ENCODE measurements around the gene FBXL17. TPM values are rescaled to one million over a fixed set of nuclear protein-coding genes. Genes with fewer than 3 reads are reported as not detected.
"Not testable (repeated sequence)": the region's sequence is repeated elsewhere in the genome, so short reads cannot be mapped to it uniquely, and the experiment has no call there.

FBXL17 gene
- total RNA-seq, 2 experiments from 2014 or later: 5.0 to 6.0 TPM

- POLR2A ChIA-PET: no interaction called here
- CTCF ChIA-PET: no interaction called here
Measured at GRCh38 chr5:108321341-108321740, 60.6 kb downstream of the FBXL17 start.

- CTCF ChIA-PET: no interaction called here
- POLR2A ChIA-PET: no interaction called here
Measured at GRCh38 chr5:108320231-108320630, 61.7 kb downstream of the FBXL17 start.

DNA sequence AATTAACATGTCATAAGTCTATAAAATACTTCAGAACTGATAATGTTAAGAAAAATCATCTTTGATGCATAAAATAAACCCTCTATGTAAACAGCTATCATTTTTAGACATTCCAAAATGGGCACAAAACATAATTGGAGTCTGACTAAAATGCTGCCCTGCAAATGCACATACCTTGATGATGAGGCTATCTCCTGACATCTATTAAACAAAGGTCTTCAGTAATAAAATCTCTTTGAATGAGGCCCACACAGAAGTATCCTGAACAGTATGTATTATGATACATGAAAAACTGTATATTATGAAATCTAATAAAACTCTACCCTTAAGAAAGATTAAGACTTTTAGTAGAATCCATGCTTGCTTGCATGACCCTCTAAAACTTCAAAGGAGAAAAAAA, 66.1 kb downstream of the FBXL17 start:
- ChIA-PET CTCF (no interaction called here), POLR2A (no interaction called here)

GRCh38 chr5:108312258-108312657, 69.6 kb downstream of the FBXL17 start:
- ChIA-PET POLR2A (no interaction called here), CTCF (no interaction called here)

- ChIA-PET CTCF (no interaction called here), POLR2A (no interaction called here)
Measured at GRCh38 chr5:108311682-108312081, 70.2 kb downstream of the FBXL17 start.

DNA sequence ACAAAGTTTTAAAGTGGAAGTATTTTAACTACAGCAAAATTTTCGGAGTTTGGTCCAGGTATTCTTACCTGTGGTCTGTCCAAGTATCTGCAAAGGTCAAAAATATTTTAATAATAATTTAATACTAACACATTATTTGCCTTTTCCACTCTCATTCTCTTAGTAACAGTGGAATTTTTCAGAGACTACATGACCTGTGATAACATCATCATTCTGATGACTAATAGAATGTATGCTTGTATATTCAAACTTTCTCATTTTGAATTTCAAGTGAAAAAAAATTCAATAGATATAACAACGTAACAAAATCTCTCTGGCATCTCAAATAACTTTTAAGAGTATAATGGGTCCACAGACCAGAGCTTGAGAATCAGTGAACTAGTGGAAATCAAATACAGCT, 78.3 kb downstream of the FBXL17 start:
- ChIA-PET CTCF (no interaction called here), POLR2A (no interaction called here)

GRCh38 chr5:108303086-108303485, 78.8 kb downstream of the FBXL17 start:
- ChIA-PET CTCF (interaction anchor here (0.6 kb wide), 1 partner anchor 1723 kb away, joined by 3 read pairs; no protein-coding TSS in a partner anchor), POLR2A (no interaction called here)

- ChIA-PET POLR2A (no interaction called here), CTCF (no interaction called here)
Measured at GRCh38 chr5:108297042-108297601, 84.8 kb downstream of the FBXL17 start.

DNA sequence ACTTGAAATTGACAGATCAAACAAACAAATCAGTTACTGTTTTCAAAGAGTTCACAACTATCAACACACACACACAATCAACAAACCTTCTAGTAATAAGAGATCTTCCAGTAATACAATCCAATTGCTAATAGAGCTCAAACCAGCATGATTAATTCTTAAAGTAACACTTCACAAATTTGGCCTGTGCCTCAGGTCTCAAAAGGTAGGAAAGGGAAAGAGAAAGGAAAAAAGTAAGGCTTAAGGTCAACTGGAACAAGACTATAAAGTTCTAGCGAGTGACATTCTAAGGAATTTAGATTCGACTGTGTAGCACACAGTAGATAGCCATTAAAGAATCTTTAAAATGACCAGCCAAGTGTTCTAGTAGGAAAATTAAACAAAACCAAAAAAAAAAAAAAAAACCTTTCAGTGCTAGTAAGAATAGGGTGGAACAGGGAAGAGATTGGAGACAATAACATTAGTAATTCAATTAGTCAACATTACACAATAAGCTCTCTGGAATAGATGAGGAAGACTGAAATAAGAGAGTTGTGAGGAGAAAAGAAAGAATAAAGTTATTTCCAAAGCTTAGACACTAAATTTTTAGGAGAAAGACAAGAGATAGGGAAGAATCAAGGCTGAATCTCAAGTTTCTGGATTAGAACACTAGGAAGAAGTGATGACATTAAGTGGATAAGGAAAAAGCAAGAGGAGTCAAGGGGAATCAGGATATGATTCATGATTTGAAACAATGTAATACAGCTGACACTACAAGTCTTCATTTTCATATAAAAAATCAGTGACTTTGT, 86.1 kb downstream of the FBXL17 start:
- ChIA-PET POLR2A (no interaction called here), CTCF (interaction anchor here (0.6 kb wide), 1 partner anchor 1556 kb away, joined by 3 read pairs; no protein-coding TSS in a partner anchor)

DNA sequence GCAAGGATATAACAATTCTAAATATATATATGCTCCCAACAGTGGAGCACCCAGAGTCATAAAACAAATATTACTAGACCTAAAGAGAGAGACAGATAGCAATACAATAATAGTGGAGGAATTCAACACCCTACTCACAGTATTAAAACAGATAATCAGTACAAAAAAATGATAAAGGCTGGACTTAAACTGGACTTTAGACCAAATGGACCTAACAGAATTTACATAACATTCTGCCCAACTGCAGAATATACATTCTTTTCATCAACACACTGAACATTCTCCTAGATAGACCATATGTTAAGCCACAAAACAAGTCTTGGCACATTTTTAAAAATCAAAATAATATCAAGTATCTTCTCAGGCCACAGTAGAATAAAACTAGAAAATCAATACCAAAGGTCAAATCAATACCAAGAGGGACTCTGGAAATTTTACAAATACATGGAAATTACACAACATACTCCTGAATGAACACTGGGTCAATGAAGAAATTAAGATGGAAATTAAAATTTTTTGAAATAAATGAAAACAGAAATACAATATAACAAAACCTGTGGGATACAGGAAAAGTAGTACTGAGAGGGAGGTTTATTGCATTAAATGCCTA, 100.8 kb downstream of the FBXL17 start:
- ChIA-PET POLR2A (no interaction called here), CTCF (no interaction called here)

- ChIA-PET CTCF (no interaction called here), POLR2A (no interaction called here)
Measured at GRCh38 chr5:108280248-108280647, 101.7 kb downstream of the FBXL17 start.

DNA sequence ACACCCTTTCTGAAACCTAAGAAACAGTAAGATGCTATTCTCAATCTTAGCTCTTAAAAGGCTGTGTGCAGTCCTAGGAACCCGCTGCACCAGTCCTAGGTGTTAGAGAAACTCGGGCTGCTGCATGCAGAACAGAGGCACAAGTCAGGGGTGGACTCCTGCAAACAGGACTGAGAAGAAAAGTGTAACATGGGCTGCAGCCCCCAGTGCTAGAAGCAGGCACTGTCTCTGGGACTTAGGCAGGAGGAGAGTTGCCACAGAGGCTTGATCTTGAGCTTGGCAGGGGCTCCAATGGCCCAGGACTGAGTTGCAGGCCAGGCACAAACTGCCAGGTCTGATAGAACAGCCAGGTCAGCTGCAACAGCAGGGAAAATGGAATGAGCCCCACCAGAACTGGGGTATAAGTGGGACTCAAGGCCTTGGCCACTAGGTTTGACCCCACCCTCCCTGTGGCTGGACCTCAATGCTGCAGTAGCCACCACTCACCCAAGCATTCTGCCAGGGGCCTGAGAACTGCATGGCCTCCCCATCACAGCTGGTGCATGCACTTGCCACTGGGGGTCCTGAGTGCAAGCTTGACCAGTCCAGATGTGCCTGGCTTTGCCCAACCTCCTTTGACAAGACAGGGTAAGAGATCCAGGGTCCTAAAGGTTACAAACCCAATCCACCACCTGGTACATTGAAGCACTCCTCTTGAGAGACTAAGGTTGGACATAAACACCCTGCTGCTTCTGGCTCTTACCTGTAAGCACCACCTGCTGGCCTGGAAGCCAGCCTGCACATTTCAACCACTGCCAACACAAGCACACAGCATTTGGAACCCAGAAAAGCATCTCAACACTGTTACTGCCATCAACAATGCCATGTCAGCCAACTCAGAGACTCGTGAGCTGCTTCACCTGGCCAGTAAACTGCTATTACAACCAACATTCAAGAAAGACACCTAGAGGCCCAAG, 103.3 kb downstream of the FBXL17 start:
- ChIA-PET CTCF (no interaction called here), POLR2A (no interaction called here)

GRCh38 chr5:108276187-108277050, 105.5 kb downstream of the FBXL17 start:
- ChIA-PET POLR2A (no interaction called here), CTCF (no interaction called here)

GRCh38 chr5:108274080-108274479, 107.8 kb downstream of the FBXL17 start:
- CTCF ChIA-PET, POLR2A ChIA-PET: not testable (repeated sequence)

DNA sequence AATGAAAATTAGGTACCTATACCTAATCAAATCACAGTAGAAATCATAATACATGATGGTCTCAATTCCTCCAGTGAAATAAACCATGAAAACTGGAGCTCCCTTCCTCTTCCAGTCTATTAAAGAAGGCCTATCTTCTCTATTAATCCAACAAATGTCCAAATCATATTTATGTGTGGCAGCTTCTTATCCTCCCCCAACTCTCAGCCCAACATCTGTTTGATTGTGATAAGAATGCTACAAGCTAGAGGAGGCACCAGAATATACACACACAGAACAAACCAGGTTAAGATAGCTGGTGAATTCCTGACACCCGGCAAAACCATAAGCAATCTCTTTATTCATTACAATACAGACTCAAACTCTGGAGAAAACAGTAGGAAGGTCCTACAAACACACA, 110.8 kb downstream of the FBXL17 start:
- CTCF ChIA-PET: interaction anchor here (0.9 kb wide), 1 partner anchor 117 kb away, joined by 3 read pairs; no protein-coding TSS in a partner anchor

GRCh38 chr5:108266242-108266641, 115.7 kb downstream of the FBXL17 start:
- CTCF ChIA-PET: no interaction called here
- POLR2A ChIA-PET: no interaction called here

More for the DNA sequence above, 110.8 kb downstream of the FBXL17 start:
- POLR2A ChIA-PET: no interaction called here

DNA sequence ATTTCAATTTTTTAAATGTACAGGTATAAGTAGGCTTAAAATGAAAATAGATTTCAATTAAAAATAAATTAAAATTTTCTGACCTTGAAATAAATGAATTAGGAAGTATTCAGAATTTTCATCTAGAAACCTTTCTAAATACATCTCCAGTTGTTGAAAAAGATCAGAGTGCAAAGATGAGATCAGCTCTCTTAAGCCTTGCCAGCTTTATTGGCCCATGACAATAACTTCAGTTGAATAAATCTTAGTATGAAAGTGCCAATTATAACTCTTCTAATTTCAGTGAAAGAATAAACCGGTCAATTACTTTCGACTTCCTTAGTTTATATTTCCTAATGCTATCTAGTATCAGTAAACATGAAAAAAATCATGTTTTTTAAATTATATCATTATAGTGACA, 117.4 kb downstream of the FBXL17 start:
- CTCF ChIA-PET: no interaction called here
- POLR2A ChIA-PET: no interaction called here

- ChIA-PET POLR2A (no interaction called here), CTCF (interaction anchor here (0.6 kb wide), 1 partner anchor 66 kb away, joined by 4 read pairs; no protein-coding TSS in a partner anchor)
Measured at GRCh38 chr5:108263338-108263737, 118.6 kb downstream of the FBXL17 start.

DNA sequence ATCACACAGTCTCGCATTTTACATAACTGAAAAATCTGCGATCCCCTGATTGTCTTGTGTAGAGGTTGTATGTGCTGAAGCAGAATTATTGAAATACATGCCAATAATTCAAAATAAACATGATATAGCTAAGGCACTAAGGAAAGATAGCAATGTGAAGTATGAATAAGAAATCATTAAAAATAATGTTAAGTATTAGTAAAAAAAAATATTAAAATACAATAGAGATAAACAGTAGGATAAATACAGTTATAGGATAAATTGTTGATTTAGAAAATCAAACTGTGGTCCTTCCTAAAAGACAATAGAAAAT, 121.1 kb downstream of the FBXL17 start:
- POLR2A ChIA-PET: no interaction called here
- CTCF ChIA-PET: interaction anchor here (0.8 to 1.6 kb wide), 3 partner anchors 40 to 84 kb away, joined by 3 to 4 read pairs (median 4); no protein-coding TSS in a partner anchor
